GM18505 (cell line): Measurements from ENCODE around the gene ELK4.

Source experiments
- ATAC-seq: cut with Tn5 transposase; IDR thresholded peaks from one replicate; pipeline ENCODE4 v1.9.1; 2021; ENCODE audit not compliant: unreplicated experiment
- POLR2A ChIP-seq: IDR thresholded peaks from 4 replicates; pipeline ENCODE4 v1.6.1; 2011; ENCODE audit warnings: borderline replicate concordance; ENCODE audit not compliant: insufficient read depth, insufficient read length; ENCODE audit errors: extremely low read depth

The ELK4 gene

GRCh38 chr1:205570796-205571537, 60.8 kb downstream of the ELK4 start:
- TF ChIP-seq POLR2A: no peak
- no peak for ATAC-seq

- no peak for TF ChIP-seq POLR2A
- no peak for ATAC-seq
These were observed 61.7 kb downstream of the ELK4 start for GRCh38 chr1:205570173-205570501.

- ATAC-seq: no peak
- no peak for TF ChIP-seq POLR2A
These were observed 62.2 kb downstream of the ELK4 start for GRCh38 chr1:205569411-205570172.

- no peak for ATAC-seq
- no peak for TF ChIP-seq POLR2A
These were observed 63.1 kb downstream of the ELK4 start for GRCh38 chr1:205568469-205569361.

- no peak for ATAC-seq
- no peak for TF ChIP-seq POLR2A
These were observed 63.7 kb downstream of the ELK4 start for GRCh38 chr1:205568135-205568468.

GRCh38 chr1:205567716-205568115, 64.1 kb downstream of the ELK4 start:
- no peak for TF ChIP-seq POLR2A
- no peak for ATAC-seq

GRCh38 chr1:205565799-205566198, 66.0 kb downstream of the ELK4 start:
- no peak for TF ChIP-seq POLR2A
- ATAC-seq: no peak

GRCh38 chr1:205563927-205564441, 67.8 kb downstream of the ELK4 start:
- no peak for ATAC-seq
- TF ChIP-seq POLR2A: no peak

- no peak for TF ChIP-seq POLR2A
- no peak for ATAC-seq
These were observed 70.2 kb downstream of the ELK4 start for GRCh38 chr1:205561501-205562203.
